IPS-NIHi11 (cell line): Measurements from ENCODE around the gene PLBD2.

Experiments used
- DNase-seq: peaks from one replicate; pipeline ENCODE4 v3.0.0; 2012; ENCODE audit warnings: mixed read lengths, low spot score

Gene PLBD2

DNA sequence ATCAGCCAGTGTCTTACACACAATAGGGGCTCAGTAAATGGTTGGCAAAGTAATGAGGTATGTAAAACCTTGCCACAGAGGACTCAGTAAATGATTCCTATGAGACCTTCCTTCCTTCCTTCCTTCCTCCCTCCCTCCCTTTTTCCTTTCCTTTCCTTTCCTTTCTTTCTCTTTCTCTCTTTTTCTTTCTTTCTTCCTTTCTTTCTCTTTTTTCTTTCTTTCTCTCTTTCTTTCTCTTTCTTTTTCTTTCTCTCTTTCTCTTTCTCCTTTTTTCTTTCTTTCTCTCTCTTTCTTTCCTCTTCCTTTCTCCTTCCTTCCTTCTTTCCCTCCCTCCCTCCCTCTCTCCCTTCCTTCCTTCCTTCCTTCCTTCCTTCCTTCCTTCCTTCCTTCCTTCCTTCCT is 37.8 kb downstream of the PLBD2 start:
- DNase-seq: no peak

DNA sequence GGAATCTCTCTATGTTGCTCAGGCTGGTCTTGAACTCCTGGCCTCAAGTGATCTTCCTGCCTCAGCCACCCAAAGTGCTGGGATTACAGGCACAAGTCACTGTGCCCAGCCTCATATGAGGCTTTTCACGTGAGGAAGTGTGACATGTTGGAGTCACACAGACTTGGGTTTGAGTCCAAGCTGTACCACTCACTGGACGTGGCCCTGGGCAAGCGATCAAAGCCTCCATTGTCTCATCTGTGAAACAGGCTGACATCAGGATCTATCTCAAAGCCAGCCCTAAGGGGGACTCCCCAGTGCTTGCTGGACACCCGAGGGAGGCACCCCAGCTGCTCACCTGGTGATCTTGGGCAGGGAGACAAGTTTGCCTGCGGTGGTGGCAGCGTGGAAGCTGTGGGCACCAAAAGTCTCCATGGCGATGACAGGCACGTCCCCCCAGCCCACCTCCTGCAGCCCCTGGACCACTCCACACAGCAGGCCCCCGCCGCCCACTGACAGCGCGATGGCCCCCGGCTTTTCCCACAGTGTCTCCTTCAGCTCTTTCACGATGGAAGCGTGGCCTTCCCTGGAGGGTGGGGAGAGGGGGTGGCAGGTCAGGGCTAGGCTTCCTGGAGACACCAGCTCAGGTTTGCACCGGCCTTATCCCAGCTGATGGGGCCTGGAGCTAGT is 38.6 kb downstream of the PLBD2 start:
- no peak for DNase-seq

DNA sequence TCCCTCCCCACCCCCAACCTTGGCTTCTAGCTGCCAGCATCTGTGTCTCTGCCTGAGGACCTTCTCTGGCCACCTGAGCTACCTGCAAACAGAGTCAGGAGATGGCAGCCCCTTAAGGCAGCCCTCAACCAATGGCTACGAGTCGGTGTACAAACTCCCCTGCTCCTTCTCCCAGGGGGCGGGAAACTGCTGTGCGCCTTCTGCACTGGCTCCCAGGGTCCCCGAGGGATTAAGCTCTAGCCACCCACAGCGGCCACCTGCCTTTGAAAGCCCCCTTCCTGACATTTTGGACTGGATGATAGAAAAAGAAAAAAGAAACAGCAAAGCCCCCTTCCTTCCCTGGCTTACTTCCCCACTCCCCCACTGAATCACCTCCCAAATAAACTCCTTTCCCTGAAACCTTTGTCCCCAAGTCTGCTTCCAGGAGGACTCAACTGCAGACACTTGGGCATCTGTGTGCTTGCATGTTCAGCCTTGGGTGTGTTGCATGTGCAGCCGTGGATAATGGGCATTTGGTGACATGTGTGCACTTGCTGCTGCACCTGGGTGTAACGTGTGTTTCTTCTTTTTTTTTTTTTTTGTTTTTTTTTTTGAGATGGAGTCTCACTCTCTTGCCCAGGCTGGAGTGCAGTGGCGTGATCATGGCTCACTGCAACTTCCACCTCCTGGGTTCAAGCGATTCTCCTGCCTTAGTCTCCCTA is 39.3 kb downstream of the PLBD2 start:
- DNase-seq: no peak

DNA sequence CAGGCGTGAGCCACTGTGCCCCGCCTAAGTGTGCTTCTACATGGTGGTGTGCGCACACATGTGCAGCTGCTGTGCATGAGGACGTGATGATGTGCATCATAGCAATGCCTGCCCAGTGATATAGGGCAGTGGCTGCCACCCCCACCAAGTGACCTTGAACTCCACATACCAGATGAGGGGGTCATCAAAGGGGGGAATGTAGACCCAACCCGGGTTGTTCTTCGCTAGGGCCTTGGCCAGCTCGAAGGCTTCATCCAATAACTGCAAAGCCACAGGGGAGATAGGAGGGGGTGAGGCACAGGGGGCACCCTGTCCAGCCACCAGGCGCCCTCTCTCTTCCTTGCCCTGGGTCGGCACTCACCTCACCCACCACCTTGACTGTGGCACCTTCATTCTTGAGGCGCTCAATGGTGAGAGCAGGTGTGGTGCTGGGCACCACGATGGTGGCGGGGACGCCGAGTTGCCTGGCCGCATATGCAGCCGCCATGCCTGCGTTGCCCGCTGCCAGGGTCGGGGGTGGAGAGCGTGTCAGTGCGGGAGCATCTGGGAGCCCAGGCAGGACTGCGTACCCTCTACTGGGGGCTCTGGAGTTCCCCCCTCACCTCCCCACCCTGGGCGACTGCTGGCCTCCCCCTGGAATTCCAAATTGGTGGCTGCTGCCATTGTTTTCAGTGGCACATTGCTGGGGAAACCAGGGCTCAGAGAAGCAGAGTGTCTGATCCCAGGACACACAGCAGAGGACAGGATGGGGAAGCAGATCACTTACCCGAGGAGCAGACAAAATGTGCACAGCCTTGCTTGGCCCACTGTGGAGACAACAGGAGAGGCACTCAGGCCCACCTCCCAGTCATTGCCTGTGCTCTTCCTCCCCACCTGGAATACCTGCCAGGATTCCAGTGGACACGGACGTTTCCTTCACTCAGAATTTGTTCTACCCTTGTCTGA is 40.2 kb downstream of the PLBD2 start:
- no peak for DNase-seq

DNA sequence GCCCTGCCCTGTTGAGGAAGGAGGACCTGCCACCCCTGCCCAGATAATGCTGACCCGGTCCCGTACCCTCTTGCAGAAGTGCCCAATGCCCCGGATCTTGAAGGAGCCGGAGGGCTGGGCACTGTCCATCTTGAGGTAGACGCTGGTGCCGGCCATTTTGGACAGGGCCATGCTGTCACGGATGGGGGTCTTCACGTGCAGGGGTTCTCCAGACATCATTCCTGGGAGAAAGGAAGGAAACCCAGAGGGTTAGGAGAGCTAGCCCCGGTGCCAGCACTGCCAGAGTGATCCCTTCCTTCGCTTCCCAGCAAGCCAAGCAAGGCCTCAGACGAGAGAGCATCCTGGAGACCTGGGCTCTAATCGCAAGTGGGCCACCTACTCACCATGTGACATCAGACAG is 41.1 kb downstream of the PLBD2 start:
- DNase-seq: no peak

DNA sequence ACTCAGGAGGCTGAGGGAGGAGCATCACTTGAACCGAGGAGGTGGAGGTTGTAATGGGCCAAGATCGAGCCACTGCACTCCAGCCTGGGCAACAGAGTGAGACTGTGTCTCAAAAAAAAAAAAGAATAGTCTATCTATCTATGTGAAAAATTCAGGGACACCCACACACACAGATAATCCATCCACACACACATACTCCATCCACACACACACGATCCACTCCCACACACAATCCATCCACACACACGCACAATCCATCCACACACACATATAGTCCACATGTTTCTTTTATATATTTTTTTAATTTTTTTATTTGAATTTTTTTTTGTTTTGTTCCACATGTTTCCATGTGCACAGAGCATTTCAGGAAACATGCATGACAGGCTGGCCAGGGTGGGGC is 42.0 kb downstream of the PLBD2 start:
- no peak for DNase-seq

DNA sequence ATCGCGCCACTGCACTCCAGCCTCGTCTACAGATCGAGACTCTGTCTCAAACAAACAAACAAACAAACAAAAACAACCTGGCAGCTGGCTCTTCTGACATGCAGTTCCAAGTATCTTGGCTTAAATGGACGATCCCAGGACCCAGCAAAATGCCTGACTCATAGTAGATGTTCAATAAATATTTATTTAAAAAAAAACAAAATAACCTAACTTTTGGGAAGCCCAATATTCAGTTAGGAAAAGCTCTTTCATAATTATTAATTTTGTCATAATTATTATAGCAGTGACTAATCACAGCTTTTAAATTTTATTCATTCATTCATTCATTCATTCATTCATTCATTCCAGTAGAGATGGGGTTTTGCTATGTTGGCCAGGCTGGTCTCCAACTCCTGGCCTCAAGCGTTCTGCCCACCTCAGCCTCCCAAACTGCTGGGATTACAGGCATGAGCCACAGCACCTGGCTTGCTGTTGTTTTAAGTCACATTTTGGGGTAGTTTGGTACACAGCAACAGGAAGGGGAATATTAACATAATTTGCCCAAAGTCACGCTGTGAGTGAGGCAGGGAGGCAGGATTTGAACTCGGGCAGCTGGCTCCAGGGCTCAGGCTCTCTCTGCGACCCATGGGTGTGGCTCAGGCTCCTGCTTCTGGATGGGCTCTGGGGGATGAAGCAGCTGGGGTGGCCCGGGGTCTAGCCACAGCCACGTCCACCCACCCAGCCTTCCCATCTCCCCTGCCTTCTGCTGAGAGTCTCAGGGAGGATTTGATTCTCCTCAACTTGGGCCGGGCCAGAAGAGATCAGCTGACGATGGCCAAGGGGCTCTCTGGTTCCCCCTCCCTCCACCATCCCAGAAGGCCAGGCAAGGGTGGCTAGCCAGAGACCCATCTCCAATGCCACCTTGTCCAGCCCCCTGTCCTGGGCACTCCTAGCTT is 42.9 kb downstream of the PLBD2 start:
- DNase-seq: no peak

DNA sequence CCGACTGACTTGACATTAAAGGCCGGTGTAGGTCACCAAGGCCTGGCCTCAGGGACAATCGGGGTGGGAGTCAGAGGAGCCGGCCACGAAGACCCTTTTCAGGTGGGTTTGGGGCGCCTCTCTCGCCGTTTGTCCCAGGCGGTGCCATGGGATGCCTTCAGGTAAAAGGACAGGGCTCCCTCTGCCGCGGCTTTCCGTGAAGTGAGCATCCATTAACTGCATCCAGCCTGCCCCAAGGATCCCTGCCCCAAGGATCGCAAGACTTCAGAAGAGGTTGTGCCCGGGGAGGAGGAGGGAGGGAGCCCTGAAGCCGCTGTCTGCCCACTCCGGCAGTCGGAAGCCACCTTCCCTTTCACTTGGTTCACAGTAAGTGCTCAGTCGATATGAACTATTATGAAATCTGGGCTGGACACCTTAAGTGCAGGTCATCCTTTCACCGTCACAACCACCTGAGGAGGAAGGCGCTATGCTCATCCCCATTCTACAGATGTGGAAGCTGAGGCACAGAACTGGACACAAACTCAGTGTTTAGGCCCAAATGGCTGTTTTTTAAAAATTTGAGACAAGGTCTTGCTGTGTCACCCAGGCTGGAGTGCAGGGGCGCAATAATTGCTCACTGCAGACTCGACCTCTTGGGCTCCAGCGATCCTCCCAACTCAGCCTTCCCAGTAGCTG is 44.3 kb downstream of the PLBD2 start:
- no peak for DNase-seq

DNA sequence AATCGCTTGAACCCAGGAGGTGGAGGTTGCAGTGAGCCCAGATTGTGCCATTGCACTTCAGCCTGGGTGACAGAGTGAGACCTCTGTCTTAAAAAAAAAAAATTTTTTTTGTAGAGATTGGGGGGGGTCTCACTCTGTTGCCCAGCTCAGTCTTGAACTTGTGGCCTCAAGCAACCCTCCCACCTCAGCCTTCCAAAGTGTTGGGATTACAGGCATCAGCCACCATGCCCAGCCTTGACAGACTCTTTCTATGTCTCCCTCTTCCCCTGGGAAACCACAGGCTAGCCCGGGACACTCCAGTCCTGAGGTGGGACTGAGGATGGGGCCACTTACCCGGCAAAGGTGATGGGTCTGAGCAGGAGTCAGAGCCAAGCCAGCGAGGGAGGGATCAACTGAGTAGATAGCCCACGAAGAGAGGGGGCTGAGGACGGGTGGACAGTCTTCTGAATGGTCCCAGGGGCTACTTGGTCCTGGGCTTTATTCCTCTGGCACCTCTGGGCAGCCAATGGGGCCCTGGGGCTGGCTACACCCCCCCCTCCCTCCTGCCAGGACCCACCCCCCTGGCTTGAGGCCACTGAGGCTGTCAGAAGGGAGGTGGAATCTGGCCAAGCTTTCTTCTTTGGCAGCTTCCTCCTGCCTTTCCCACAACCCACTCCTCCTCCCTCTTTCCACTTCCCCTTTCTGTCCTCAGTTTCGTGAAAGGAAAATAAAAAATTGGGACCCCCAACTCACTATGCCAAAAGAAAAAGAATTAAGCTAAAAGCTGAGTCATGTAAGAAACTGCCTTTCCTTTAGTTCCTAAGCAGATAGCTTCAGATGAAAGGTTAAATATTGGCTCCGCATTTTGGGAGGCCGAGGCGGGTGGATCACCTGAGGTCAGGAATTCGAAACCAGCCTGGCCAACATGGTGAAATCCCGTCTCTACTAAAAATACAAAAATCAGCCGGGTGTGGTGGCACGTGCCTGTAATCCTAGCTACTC is 45.3 kb downstream of the PLBD2 start, which contains the start of gene SDS:
Gene SDS (minus strand): TSS at position 453 of the 981 bp plus-strand sequence. CDS start 4,179 bp downstream, outside the sequence.
- DNase-seq: no peak

DNA sequence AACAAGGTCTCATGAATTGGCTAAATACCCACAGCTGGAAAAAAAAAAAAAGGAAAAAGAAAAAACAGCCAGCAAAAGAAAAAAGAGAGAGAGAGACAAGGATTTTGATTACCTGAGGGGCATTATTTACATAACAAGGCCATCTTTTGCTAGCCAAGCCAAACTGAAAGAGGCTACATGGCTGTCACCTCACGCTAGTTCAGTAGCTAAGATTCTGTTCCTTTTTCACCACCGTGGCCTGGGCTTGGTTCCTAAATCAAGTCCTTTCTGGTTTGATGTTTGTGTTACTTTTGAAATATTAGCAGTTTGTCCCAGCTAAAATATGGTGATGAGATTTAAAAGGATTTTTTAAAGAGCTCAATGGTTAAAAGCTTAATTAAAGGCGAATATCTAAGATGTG is 47.3 kb downstream of the PLBD2 start:
- DNase-seq: no peak

DNA sequence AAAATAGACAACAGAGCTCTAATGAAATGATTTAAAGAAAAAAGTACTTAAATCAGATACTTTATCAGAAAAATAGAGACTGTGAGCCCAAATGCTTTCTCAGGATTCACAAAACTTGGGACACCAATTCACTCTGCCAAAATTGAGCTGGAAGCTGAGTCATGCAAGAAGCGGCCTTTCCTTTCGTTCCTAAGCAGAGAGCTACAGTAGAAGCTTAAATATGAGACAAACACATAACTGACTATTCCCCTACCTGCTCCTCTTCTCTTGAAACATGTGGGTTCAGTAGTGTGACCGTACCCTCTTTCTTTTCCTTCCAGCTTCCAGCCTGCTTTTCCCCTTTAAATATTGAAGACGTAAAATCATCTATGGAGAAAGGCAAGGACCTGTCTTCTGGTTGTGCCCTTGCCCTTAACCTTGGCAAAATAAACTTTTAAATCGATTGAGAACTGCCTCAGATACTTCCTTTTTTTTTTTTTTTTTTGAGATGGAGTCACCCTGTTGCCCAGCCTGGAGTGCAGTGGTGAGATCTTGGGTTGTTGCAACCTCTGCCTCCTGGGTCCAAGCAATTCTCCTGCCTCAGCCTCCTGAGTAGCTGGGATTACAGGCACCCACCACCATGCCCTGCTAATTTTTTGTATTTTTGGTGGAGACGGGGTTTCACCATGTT is 49.7 kb downstream of the PLBD2 start:
- DNase-seq: no peak

DNA sequence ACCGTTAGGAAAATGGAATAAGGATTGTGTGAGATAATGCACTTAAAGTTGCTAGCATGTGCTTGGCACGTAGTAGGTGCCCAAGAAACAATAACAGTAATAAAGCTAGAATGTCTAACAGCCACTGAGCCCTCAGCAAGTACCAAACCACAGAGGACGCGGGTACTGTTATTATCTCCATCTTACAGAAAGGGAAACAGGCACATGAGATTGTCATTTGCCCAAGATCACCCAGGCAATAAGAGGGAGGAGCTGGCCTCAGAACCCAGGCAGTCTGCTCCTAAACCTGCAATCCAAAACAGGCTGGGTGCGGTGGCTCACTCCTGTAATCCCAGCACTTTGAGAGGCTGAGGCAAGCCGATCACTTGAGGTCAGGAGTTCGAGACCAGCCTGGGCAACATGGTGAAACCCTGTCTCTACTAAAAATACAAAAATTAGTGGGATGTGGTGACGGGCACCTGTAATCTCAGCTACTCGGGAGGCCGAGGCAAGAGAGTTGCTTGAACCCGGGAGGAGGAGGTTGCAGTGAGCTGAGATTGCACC is 50.4 kb downstream of the PLBD2 start:
- DNase-seq: no peak

DNA sequence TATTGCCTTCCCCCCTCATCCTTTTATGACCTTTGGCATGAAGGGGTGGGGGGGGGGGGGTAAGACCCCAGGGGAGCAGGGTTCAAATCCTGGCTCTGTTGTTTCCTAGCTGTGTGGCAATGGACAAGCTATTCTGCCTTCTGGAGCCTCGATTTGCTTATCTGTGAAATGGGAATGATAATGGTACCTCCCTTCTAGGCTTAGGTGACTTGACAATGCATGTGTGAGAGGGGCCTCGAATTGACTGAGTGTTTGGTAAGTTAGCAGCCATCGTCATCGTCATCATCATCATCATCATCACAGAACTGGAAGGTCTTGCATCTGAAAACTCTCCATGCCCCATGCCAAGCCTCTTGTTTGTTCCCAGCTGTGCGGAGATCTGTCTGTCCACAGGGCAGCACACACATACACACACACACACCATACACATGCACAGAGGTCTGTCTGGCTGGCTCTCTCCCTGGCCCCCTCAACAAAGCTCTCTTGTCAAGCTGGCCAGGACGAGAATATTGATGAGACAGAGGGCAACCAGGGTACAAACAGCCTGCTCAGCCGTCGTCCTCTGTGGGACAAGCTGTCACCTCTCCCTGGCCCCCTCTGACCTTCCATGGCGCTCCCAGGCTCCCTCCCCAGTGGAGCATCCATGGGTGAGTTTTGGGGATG is 51.2 kb downstream of the PLBD2 start:
- DNase-seq: no peak

DNA sequence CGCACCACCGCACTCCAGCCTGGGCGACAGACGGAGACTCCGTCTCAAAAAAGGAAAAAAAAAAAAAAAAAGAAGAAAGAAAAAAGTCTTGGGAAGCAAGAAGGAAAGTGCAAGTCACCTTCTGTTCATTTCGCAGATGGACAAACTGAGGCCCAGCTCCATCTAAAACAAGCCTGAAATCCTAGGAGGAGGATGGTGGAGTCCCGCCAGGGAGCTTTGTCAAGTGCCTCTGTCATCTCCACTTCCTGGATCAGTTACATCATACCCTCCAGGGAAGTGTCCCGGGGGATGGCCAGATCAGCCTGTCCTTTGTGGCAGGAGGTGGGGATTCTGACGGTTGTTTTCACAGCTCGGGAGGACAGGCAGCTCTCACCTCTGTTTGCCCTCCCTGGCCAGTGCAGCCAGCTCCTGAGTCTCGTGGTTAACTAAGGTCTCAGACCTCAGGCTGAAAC is 55.1 kb downstream of the PLBD2 start:
- DNase-seq: no peak

DNA sequence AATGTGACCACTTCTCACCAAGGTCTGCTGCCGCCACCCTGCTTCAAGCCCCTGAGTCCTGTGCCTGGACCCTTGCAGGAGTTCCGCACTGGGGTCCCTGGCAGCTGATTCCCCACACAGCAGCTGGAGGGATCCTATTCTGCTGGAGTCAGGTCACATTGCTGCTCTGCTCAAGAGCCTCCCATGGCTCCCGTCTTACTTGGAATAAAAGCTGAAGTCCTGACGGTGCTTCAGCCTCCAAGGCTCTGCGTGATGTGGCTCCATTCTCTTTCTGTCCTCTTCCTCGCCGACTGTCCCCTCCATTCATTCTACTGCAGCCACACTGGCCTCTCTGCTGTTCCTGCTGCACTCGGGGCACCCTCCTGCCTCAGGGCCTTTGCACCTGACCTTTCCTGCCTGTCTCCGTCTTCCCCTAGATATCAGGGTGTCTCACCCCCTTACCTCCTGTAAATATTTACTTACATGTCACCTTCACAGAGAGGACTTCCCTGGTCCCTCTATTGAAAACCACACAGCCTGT is 56.2 kb downstream of the PLBD2 start:
- DNase-seq: no peak

DNA sequence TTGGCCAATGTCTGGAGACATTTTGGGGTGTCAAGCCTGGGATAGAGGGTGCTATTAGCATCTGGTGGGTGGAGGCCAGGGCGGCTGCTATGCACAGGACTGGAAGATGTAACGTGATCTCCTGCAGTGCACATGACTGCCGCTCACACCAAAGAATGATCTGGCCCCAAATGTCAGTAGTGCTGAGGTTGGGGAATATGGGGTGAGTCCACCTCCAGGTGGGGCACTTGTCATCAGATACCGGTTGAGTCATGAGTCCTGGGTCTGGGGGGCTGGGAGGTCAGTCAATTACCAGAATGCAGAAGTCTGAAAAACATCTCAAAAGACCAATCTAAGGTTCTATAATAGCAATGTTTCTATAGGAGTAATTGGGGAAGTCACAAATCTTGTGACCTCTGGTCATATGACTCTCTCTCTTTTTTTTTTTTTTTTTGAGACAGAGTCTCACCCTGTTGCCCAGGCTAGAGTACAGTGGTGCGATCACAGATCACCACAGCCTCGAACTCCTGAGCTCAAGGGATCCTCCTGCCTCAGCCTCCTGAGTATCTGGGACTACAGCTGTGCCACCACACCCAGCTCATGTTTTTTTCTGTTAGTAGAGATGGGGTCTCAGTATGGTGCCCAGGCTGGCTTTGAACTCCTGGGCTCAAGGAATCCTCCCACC is 57.8 kb downstream of the PLBD2 start:
- DNase-seq: no peak

DNA sequence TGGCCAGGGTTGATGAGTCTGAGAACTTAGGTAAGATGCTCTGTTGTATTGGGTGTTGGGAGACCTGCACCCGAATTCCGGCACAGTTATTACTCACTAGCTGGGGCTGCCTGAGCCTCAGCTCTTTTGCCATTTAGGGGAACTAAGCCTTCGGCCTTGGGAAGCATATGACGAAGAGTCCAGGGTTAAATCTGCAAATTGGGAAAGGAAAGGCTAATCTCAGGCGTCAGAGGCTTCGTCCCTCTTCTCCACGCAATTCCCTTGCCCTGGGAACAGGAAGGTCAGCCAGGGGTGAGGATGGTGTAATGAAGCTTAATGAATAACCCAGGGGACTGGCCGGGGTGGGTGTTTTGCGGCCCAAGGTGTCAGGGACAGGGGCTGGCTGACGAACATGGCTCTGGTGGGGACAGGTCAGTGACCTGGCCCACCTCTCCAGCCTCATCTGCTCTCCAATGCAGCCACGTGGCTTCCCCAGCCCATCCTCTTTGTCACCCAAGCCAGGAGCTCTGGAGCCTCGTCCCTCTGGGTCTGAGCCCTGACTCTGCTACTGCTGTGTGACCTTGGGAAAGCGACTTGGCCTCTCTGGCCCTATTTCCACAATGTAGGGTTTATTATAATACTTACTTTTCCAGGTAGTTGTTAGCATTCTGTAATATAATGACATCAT is 60.0 kb downstream of the PLBD2 start:
- no peak for DNase-seq
